ENCODE measurements around the gene CYP1B1.

The CYP1B1 gene

DNA sequence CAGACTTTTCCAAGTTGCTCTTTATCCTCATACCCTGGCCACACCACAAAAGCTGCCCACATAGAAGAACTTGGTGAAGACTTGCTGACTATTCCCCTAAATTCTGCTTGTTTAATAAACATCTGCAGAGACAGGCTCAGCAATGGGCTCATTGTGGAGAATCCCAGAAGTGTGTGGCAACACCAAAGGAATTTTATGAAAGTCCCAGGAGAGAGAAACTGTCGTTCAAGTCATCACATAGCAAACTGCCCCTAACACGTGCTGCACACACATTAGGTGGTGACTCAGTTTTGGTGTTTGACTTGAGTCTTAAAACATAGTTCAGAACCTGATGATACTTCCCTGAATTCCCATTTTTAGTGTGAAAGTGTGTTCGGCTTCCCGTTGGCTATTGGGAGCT, 38.6 kb downstream of the CYP1B1 start:
- ChIA-PET CTCF (no interaction called here), POLR2A (ENCODE audit: low non-redundant PET) (no interaction called here)
- no peak for DNase-seq (ENCODE audit: low spot score)
- no peak for TF ChIP-seq CTCF (conservative IDR thresholded peaks at IDR 0.05; ENCODE audit: low read depth)
- no peak overlapping the region for H3K27ac ChIP-seq

GRCh38 chr2:38035968-38036367, 40.0 kb downstream of the CYP1B1 start:
- no peak for DNase-seq (ENCODE audit: low spot score)
- H3K27ac ChIP-seq, result no peak overlapping the region
- ChIA-PET CTCF (no interaction called here), POLR2A (ENCODE audit: low non-redundant PET) (no interaction called here)
- TF ChIP-seq CTCF (conservative IDR thresholded peaks at IDR 0.05; ENCODE audit: low read depth), result no peak

DNA sequence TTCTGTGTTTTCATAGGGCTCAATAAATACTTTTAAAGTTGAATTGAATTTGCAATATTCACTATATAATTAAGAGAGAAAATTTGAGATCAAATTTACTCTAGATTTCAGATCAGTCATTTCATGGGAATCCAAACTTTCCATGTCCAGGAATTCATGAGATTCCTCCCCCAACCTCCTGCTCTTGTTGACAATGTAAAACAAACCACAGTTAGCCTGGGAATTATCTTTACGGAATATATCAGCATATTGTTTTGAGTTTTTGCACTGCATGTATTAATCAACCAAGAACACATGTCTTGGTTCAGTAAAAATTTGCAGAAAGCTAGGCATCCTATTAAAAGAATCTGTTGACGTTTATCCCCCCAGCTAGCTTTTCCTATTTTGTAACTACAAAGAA, 42.3 kb downstream of the CYP1B1 start:
- no peak overlapping the region for H3K27ac ChIP-seq
- ChIA-PET POLR2A (ENCODE audit: low non-redundant PET) (no interaction called here), CTCF (interaction anchor here (0.7 kb wide), 1 partner anchor 1632 kb away, joined by 3 read pairs; no protein-coding TSS in a partner anchor)
- TF ChIP-seq CTCF (conservative IDR thresholded peaks at IDR 0.05; ENCODE audit: low read depth), result no peak
- no peak for DNase-seq (ENCODE audit: low spot score)

- no peak overlapping the region for H3K27ac ChIP-seq
- ChIA-PET CTCF (no interaction called here), POLR2A (ENCODE audit: low non-redundant PET) (no interaction called here)
- TF ChIP-seq CTCF (conservative IDR thresholded peaks at IDR 0.05; ENCODE audit: low read depth), result no peak
- DNase-seq (ENCODE audit: low spot score), result no peak
Measured at GRCh38 chr2:38032946-38033345, 43.0 kb downstream of the CYP1B1 start.

- ChIA-PET CTCF (interaction anchor here (0.7 kb wide), 2 partner anchors 12 to 447 kb away, joined by 3 to 6 read pairs; no protein-coding TSS in a partner anchor), POLR2A (ENCODE audit: low non-redundant PET) (interaction anchor here (0.6 kb wide), 1 partner anchor 37 kb away, joined by 3 read pairs; no protein-coding TSS in a partner anchor)
- H3K27ac ChIP-seq, result no peak overlapping the region
- no peak for TF ChIP-seq CTCF (conservative IDR thresholded peaks at IDR 0.05; ENCODE audit: low read depth)
- DNase-seq (ENCODE audit: low spot score), result no peak
Measured at GRCh38 chr2:38030635-38031355, 45.2 kb downstream of the CYP1B1 start.

- no peak for TF ChIP-seq CTCF (conservative IDR thresholded peaks at IDR 0.05; ENCODE audit: low read depth)
- H3K27ac ChIP-seq, result no peak overlapping the region
- POLR2A ChIA-PET (ENCODE audit: low non-redundant PET), result no interaction called here
- CTCF ChIA-PET, result no interaction called here
- DNase-seq (ENCODE audit: low spot score), result no peak
Measured at GRCh38 chr2:38029512-38029911, 46.4 kb downstream of the CYP1B1 start.

All from RWPE1 (cell line).